CD4-positive, alpha-beta T cell (primary cell): Measurements from ENCODE around the gene GCLM. TPM values are rescaled to one million over a fixed set of nuclear protein-coding genes. Genes with fewer than 3 reads are reported as not detected.

Experiments used
- ATAC-seq: fragments of 200-7000 bp; cut with Tn5 transposase; one replicate; pipeline ENCODE4 v1.10.0; 2022; ENCODE audit warnings: mild to moderate bottlenecking; ENCODE audit not compliant: poor library complexity
- CTCF ChIA-PET: fragments of 350-600 bp; sonication (Branson Sonifier 250); formaldehyde crosslinking; loops from one replicate; lab custom pipeline; 2021; ENCODE audit warnings: antibody characterized with exemption, inconsistent platforms; lab: Charles Lee
- POLR2A ChIA-PET: fragments of 350-600 bp; sonication (Branson Sonifier 250); formaldehyde crosslinking; loops from one replicate; lab custom pipeline; 2021; ENCODE audit warnings: antibody characterized with exemption, inconsistent platforms; lab: Charles Lee
- DNase-seq, 14 experiments: peaks; one replicate each; pipeline ENCODE4 v3.0.0-alpha.2; 2013 to 2020; ENCODE audit warnings: mixed read lengths in 2 of 14
- H3K27ac ChIP-seq, 2 donors: one replicate each; pipeline versions ENCODE4 v1.5.1 to v1.7.0; 2013; ENCODE audit warnings: low read length in 2 of 2, low read depth in 1 of 2, mild to moderate bottlenecking in 1 of 2
- H3K27me3 ChIP-seq, 2 experiments: 1 replicate in 1 of 2; 2 replicates in 1 of 2; pipeline versions ENCODE4 v1.6.1 to v1.7.0; 2013; ENCODE audit warnings: low read length in 2 of 2, control low read depth in 1 of 2, mild to moderate bottlenecking in 1 of 2, moderate library complexity in 1 of 2; ENCODE audit not compliant: insufficient read depth in 2 of 2, control insufficient read depth in 1 of 2
- H3K36me3 ChIP-seq: one replicate; pipeline ENCODE4 v1.6.1; 2013; ENCODE audit warnings: low read length, control low read depth; ENCODE audit not compliant: insufficient read depth
- H3K4me1 ChIP-seq: one replicate; pipeline ENCODE4 v1.6.1; 2013; ENCODE audit warnings: low read length, control low read depth; ENCODE audit not compliant: insufficient read depth
- H3K4me3 ChIP-seq: one replicate; pipeline ENCODE4 v1.5.1; 2013; ENCODE audit warnings: mild to moderate bottlenecking, low read length, moderate library complexity
- H3K9me3 ChIP-seq, 2 experiments: 1 replicate in 1 of 2; 2 replicates in 1 of 2; pipeline versions ENCODE4 v1.6.1 to v1.7.0; 2013; ENCODE audit warnings: low read length in 2 of 2, mild to moderate bottlenecking in 2 of 2, control low read depth in 1 of 2, moderate library complexity in 1 of 2; ENCODE audit not compliant: control insufficient read depth in 1 of 2, insufficient read depth in 1 of 2
- H3K27ac Mint-ChIP-seq: one replicate; pipeline ENCODE4 v1.8.0; 2020; ENCODE audit warnings: mixed read lengths
- H3K27me3 Mint-ChIP-seq: one replicate; pipeline ENCODE4 v1.8.0; 2021; ENCODE audit warnings: mixed read lengths
- H3K36me3 Mint-ChIP-seq: one replicate; pipeline ENCODE4 v1.8.0; 2021; ENCODE audit warnings: low read depth, mixed read lengths
- H3K4me1 Mint-ChIP-seq: one replicate; pipeline ENCODE4 v1.8.0; 2021; ENCODE audit warnings: low read depth, mixed read lengths
- H3K4me3 Mint-ChIP-seq: one replicate; pipeline ENCODE4 v1.8.0; 2020; ENCODE audit warnings: mild to moderate bottlenecking, mixed read lengths
- H3K9me3 Mint-ChIP-seq: one replicate; pipeline ENCODE4 v1.8.0; 2020; ENCODE audit warnings: mixed read lengths
- intact Hi-C, 2 experiments: fragments of 100-400 bp; cut with DNase I in 1 of 2; cut with micrococcal nuclease in 1 of 2; formaldehyde crosslinking; loops; one replicate each; pipeline versions ENCODE4 v1.15.1 to v1.9.0; 2023 to 2025; cut with DNase I, micrococcal nuclease
- total RNA-seq, 174 experiments: library from RNA in 2 of 174; stranded (reverse) in 2 of 174; gene quantifications; one replicate each; pipeline ENCODE4 v1.2.3 and lab custom pipeline; 2021 to 2026
- TF ChIP-seq, protein P1 (sequence below): fragments of 200-600 bp; IDR thresholded peaks from one replicate; pipeline ENCODE4 v1.8.0; 2022; ENCODE audit warnings: antibody characterized with exemption, mild to moderate bottlenecking

The GCLM gene
- total RNA-seq, 2 experiments from 2014 or later: 6.1 to 6.8 TPM

- no peak for DNase-seq
- Mint-ChIP-seq H3K9me3 (no peaks in the 10 kb centered on the region), H3K27ac (no peak overlapping the region), H3K4me1 (peaks cover 25% of the 10 kb centered on the region), H3K36me3 (peaks cover 14% of the 10 kb centered on the region), H3K27me3 (peaks cover 7% of the 10 kb centered on the region), H3K4me3 (no peak overlapping the region)
- POLR2A ChIA-PET: interaction anchor here (2.3 kb wide), 1 partner anchor 213 kb away, joined by 19 read pairs; no protein-coding TSS in a partner anchor
- H3K4me1 ChIP-seq: peaks cover 20% of the 10 kb centered on the region
- H3K9me3 ChIP-seq: no peaks in the 10 kb centered on the region
- no peak overlapping the region for H3K27ac ChIP-seq
- no peak for ATAC-seq
- CTCF ChIA-PET: interaction anchor here (1.4 to 2.1 kb wide), 3 partner anchors 29 to 217 kb away, joined by 3 to 40 read pairs (median 7); no protein-coding TSS in a partner anchor
- TF ChIP-seq, protein P1, sequence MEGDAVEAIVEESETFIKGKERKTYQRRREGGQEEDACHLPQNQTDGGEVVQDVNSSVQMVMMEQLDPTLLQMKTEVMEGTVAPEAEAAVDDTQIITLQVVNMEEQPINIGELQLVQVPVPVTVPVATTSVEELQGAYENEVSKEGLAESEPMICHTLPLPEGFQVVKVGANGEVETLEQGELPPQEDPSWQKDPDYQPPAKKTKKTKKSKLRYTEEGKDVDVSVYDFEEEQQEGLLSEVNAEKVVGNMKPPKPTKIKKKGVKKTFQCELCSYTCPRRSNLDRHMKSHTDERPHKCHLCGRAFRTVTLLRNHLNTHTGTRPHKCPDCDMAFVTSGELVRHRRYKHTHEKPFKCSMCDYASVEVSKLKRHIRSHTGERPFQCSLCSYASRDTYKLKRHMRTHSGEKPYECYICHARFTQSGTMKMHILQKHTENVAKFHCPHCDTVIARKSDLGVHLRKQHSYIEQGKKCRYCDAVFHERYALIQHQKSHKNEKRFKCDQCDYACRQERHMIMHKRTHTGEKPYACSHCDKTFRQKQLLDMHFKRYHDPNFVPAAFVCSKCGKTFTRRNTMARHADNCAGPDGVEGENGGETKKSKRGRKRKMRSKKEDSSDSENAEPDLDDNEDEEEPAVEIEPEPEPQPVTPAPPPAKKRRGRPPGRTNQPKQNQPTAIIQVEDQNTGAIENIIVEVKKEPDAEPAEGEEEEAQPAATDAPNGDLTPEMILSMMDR: no peak
- H3K4me3 ChIP-seq: no peak overlapping the region
- intact Hi-C loops: loop anchor here (5.0 to 10.0 kb wide), 8 partner anchors 34 to 1392 kb away; partner anchors contain the start of genes CCDC18 (in 1 of the 2), DIPK1A (in 1 of the 2), DNTTIP2 (in 1 of the 2) and FNBP1L (in 1 of the 2)
- H3K36me3 ChIP-seq: no peaks in the 10 kb centered on the region
- H3K27me3 ChIP-seq: no peaks in the 10 kb centered on the region
These were observed 66.3 kb downstream of the GCLM start for GRCh38 chr1:93842750-93843500.

GRCh38 chr1:93841771-93842170 lies 67.5 kb downstream of the GCLM start:
- peaks cover 5% of the 10 kb centered on the region for H3K36me3 Mint-ChIP-seq
- Histone ChIP-seq H3K4me3 (no peak overlapping the region), H3K27me3 (no peaks in the 10 kb centered on the region), H3K27ac (no peak overlapping the region), H3K4me1 (peaks cover 18% of the 10 kb centered on the region), H3K9me3 (no peaks in the 10 kb centered on the region), H3K36me3 (no peaks in the 10 kb centered on the region)
- POLR2A ChIA-PET: no interaction called here
- TF ChIP-seq, protein P1: no peak
- peaks cover 19% of the 10 kb centered on the region for H3K4me1 Mint-ChIP-seq
- no peak overlapping the region for H3K27ac Mint-ChIP-seq
- no peak overlapping the region for H3K4me3 Mint-ChIP-seq
- intact Hi-C loops: loop anchor here (5.0 to 10.0 kb wide), 8 partner anchors 36 to 1393 kb away; partner anchors contain the start of genes CCDC18 (in 1 of the 2), DIPK1A (in 1 of the 2), DNTTIP2 (in 1 of the 2) and FNBP1L (in 1 of the 2)
- ATAC-seq (no peak), DNase-seq (no peak)
- CTCF ChIA-PET: no interaction called here
- no peaks in the 10 kb centered on the region for H3K9me3 Mint-ChIP-seq
- no peaks in the 10 kb centered on the region for H3K27me3 Mint-ChIP-seq

- Histone ChIP-seq H3K9me3 (no peaks in the 10 kb centered on the region), H3K27me3 (no peaks in the 10 kb centered on the region), H3K36me3 (no peaks in the 10 kb centered on the region), H3K4me3 (no peak overlapping the region), H3K27ac (no peak overlapping the region), H3K4me1 (peaks cover 16% of the 10 kb centered on the region)
- ATAC-seq (no peak), DNase-seq (no peak)
- Mint-ChIP-seq H3K4me1 (peaks cover 18% of the 10 kb centered on the region), H3K4me3 (no peak overlapping the region), H3K9me3 (no peaks in the 10 kb centered on the region), H3K27ac (no peak overlapping the region), H3K27me3 (no peaks in the 10 kb centered on the region), H3K36me3 (peaks cover 3% of the 10 kb centered on the region)
- intact Hi-C loops: loop anchor here (5.0 to 10.0 kb wide), 8 partner anchors 36 to 1394 kb away; partner anchors contain the start of genes CCDC18 (in 1 of the 2), DIPK1A (in 1 of the 2), DNTTIP2 (in 1 of the 2) and FNBP1L (in 1 of the 2)
- POLR2A ChIA-PET: no interaction called here
- CTCF ChIA-PET: interaction anchor here (1.6 kb wide), 1 partner anchor 27 kb away, joined by 6 read pairs; no protein-coding TSS in a partner anchor
- TF ChIP-seq, protein P1: no peak
These were observed 68.2 kb downstream of the GCLM start for GRCh38 chr1:93840956-93841482.
